ENCODE results near the gene ZNRF1. TPM values are rescaled to one million over a fixed set of nuclear protein-coding genes. Genes with fewer than 3 reads are reported as not detected.

The ZNRF1 gene
- total and polyA plus RNA-seq, 8 donors = 5.3 to 11.4 (median 7.9) TPM

- ATAC-seq (peak; percentile 6 to 39 (median 18)), FAIRE-seq (no peak), DNase-seq (peak; percentile 25 to 71 (median 44))
- H3K27ac ChIP-seq = peak overlapping the region; percentile 13 to 59 (median 52)
- H3K9me3 ChIP-seq = no peaks in the 10 kb centered on the region
- H3K27me3 ChIP-seq = no peaks in the 10 kb centered on the region
- H3K4me1 ChIP-seq = peaks cover 5 to 16% (median 7%) of the 10 kb centered on the region in 3 donors
- no peaks in the 10 kb centered on the region for H3K36me3 ChIP-seq
- 0 to 1% methylated on average over 19 to 44 of the region's 44 CpGs for WGBS, 2 donors
- no peak for TF ChIP-seq CTCF (IDR thresholded peaks at IDR 0.05)
- H3K4me3 ChIP-seq = peak overlapping the region; percentile 63 to 87 (median 73)
- intact Hi-C loops (cut with DNase I) = loop anchor here in 2 of 3 donors (5.0 kb wide), 1 partner anchor 113 kb away; no protein-coding TSS in a partner anchor
Observed at GRCh38 chr16:74999219-74999608, 390 bp downstream of the ZNRF1 start.

- FAIRE-seq (no peak), ATAC-seq (peak; percentile 32 to 56 (median 40)), DNase-seq (peak; percentile 58 to 90 (median 66))
- no peaks in the 10 kb centered on the region for H3K27me3 ChIP-seq
- H3K4me1 ChIP-seq = peaks cover 5 to 16% (median 7%) of the 10 kb centered on the region in 3 donors
- WGBS, 2 donors = 3 to 5% methylated on average over 70 to 71 of the region's 71 CpGs
- no peaks in the 10 kb centered on the region for H3K9me3 ChIP-seq
- H3K36me3 ChIP-seq = no peaks in the 10 kb centered on the region
- peak overlapping the region; percentile 63 to 87 (median 73) for H3K4me3 ChIP-seq
- H3K27ac ChIP-seq = peak overlapping the region; percentile 13 to 59 (median 52)
- no peak for TF ChIP-seq CTCF (IDR thresholded peaks at IDR 0.05)
- intact Hi-C loops (cut with DNase I) = loop anchor here in 2 of 3 donors (5.0 to 10.0 kb wide), 2 partner anchors 112 to 415 kb away; no protein-coding TSS in a partner anchor
Observed at GRCh38 chr16:74999609-75000480, 1.0 kb downstream of the ZNRF1 start.

- Histone ChIP-seq H3K36me3 (no peaks in the 10 kb centered on the region), H3K4me3 (peak overlapping the region in 2 of 4 donors; percentile 63 to 87), H3K27me3 (no peaks in the 10 kb centered on the region), H3K9me3 (no peaks in the 10 kb centered on the region), H3K27ac (no peak overlapping the region), H3K4me1 (peaks cover 5 to 16% (median 7%) of the 10 kb centered on the region in 3 donors)
- ATAC-seq (no peak), DNase-seq (peak in 2 of 6 donors; percentile 23 to 29), FAIRE-seq (no peak)
- WGBS, 2 donors = 52 to 58% methylated on average over 15 of the region's 15 CpGs
- no peak for TF ChIP-seq CTCF (IDR thresholded peaks at IDR 0.05)
- intact Hi-C loops (cut with DNase I) = loop anchor here in 1 of 3 donors (10.0 kb wide), 1 partner anchor 414 kb away; no protein-coding TSS in a partner anchor
Observed at GRCh38 chr16:75000481-75001081, 1.8 kb downstream of the ZNRF1 start.

GRCh38 chr16:75002474-75002873 lies 3.6 kb downstream of the ZNRF1 start:
- Histone ChIP-seq H3K27ac (no peak overlapping the region), H3K4me3 (no peak overlapping the region), H3K9me3 (no peaks in the 10 kb centered on the region), H3K4me1 (peaks cover 0 to 16% (median 5%) of the 10 kb centered on the region in 3 donors), H3K27me3 (no peaks in the 10 kb centered on the region), H3K36me3 (no peaks in the 10 kb centered on the region)
- intact Hi-C loops (cut with DNase I) = loop anchor here in 1 of 3 donors (10.0 kb wide), 1 partner anchor 412 kb away; no protein-coding TSS in a partner anchor
- ATAC-seq (no peak), FAIRE-seq (no peak), DNase-seq (no peak)
- WGBS, 2 donors = 67 to 70% methylated on average over 9 of the region's 9 CpGs
- TF ChIP-seq CTCF (IDR thresholded peaks at IDR 0.05) = no peak
